HG03460 (cell line): ENCODE results near the gene UNC119.

Experiments
- ATAC-seq: cut with Tn5 transposase; IDR thresholded peaks from one replicate; pipeline ENCODE4 v1.9.1; 2021; ENCODE audit not compliant: unreplicated experiment

Gene UNC119

DNA sequence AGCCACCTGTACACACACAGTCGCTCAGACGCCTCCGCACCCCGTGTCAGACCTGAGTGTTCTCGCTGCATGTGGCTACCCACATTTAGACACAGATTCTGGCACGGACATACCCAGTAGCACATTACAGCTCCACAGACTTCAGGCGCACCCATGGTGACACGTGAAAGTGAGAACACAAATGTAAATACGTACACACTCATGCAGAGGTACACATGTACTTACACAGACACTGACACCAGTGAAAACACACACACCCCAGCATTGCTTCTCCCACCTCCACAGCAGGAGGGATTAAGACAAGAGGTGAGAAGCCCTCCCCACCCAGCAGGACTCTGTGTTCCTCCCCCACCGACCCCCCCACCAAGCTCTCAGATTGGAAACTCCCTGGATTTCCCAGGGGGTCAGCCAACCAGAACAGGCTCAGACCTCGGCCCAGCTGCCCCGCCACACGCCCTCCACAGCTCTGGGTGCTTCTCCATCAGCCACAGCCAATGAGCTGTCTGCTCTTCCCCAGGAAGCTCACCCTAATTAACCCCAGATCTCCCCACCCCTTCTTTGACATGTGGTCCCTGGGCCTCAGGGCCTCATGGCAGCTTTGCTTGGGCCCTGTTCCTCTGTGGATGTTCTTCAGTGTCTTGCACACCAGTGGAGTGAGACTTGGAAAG lies 51.6 kb downstream of the UNC119 start:
- peak; percentile 58 for ATAC-seq

DNA sequence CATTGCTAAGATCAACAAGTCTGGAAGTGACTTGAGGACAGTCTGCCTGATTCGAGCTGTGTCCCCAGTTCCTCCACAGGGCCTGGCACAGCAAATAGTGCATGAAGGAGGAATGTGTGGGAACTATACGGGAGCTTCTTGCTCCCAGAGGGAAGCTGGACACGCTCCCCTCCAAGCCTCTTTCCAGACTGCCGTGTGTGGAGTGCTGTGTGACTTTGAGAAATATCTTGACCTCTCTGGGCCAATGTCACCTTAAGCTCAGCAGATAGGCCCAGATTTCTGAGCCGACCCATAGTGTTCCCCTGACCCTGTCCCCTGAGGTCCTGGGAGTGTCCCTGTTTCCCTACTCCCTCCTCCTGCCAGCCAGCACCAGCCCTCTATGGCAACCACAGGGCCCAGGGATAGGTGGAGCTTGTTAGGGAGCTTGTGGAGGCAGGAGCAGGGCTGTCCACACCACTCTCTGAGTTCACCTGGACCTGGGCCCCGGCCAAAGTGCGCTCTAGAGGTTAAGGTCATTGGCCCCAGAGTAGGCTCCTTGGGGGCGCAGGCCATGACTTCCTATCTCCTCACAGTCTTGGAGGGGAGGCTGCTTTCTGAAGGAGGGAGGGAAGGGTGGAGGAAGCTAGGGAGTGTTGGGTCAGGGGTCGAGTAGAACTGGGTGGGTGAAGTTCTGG lies 52.6 kb downstream of the UNC119 start:
- ATAC-seq, result no peak

- ATAC-seq, result no peak
Observed at GRCh38 chr17:28499364-28499664, 53.1 kb downstream of the UNC119 start.

- ATAC-seq, result no peak
Observed at GRCh38 chr17:28498652-28499363, 53.6 kb downstream of the UNC119 start.

- no peak for ATAC-seq
Observed at GRCh38 chr17:28497931-28498330, 54.5 kb downstream of the UNC119 start.
